ENCODE results near the gene CUL4A.

DNA sequence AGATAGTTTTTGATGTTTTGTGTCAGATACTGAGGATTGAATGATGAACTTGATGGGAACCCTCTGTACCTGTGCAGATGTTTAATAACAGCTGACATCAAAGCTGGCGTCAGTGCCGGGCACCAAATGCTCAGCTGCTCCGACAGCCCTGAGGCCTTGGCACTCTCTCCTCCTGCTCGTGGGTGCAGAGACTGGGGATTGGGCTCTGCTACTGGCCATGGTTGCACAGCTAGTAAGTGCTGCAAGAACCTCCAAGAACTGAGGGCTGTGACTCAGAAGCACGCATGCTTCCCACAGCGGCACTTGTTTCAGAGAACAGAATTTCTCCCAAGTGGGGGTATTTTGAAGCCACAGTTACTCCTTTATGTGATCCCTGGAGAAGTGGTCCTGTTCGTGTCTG, 93.6 kb downstream of the CUL4A start:
- no peak for TF ChIP-seq POLR2A (IDR thresholded peaks at IDR 0.05)
- TF ChIP-seq, protein P1, sequence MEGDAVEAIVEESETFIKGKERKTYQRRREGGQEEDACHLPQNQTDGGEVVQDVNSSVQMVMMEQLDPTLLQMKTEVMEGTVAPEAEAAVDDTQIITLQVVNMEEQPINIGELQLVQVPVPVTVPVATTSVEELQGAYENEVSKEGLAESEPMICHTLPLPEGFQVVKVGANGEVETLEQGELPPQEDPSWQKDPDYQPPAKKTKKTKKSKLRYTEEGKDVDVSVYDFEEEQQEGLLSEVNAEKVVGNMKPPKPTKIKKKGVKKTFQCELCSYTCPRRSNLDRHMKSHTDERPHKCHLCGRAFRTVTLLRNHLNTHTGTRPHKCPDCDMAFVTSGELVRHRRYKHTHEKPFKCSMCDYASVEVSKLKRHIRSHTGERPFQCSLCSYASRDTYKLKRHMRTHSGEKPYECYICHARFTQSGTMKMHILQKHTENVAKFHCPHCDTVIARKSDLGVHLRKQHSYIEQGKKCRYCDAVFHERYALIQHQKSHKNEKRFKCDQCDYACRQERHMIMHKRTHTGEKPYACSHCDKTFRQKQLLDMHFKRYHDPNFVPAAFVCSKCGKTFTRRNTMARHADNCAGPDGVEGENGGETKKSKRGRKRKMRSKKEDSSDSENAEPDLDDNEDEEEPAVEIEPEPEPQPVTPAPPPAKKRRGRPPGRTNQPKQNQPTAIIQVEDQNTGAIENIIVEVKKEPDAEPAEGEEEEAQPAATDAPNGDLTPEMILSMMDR (IDR thresholded peaks at IDR 0.05), result no peak
